Measurements from ENCODE around the gene APLP2. TPM values are rescaled to one million over a fixed set of nuclear protein-coding genes. Genes with fewer than 3 reads are reported as not detected.

APLP2 gene
- total and polyA plus RNA-seq, 2 experiments from 2014 or later, result 322 to 362 TPM

DNA sequence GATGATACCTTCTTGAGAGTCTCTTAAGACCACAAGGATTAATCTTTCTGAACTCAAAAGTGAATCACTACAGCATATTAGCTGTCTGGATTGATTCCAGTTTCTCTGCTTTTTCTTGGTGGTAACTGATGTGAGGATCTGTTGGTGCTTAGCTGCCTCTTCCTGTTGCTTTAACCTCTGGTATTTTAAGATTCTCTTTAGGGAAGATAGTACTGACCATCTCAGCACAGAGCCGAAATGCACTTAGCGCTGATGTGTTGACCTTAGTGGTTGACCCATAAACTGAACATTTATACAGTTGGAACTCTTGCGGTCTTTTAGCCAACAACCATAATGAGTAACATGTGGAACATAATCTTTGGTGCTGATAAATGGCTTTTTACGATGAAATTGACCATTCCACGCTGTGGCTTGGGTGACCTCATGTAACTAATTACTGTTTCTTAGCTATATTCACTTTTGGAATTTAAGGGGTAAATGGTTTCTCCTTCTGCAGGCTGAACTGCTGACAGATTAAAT is 33.7 kb downstream of the APLP2 start (continued):
- TF ChIP-seq EZH2 (IDR thresholded peaks at IDR 0.05; ENCODE audit: low read depth, unreplicated experiment) (no peak), ZNF331 (CRISPR knock-in tag; IDR thresholded peaks at IDR 0.05; ENCODE audit: low read depth) (no peak), NANOG (IDR thresholded peaks at IDR 0.05; ENCODE audit: borderline replicate concordance) (no peak)
- TF ChIP-seq, protein P1, sequence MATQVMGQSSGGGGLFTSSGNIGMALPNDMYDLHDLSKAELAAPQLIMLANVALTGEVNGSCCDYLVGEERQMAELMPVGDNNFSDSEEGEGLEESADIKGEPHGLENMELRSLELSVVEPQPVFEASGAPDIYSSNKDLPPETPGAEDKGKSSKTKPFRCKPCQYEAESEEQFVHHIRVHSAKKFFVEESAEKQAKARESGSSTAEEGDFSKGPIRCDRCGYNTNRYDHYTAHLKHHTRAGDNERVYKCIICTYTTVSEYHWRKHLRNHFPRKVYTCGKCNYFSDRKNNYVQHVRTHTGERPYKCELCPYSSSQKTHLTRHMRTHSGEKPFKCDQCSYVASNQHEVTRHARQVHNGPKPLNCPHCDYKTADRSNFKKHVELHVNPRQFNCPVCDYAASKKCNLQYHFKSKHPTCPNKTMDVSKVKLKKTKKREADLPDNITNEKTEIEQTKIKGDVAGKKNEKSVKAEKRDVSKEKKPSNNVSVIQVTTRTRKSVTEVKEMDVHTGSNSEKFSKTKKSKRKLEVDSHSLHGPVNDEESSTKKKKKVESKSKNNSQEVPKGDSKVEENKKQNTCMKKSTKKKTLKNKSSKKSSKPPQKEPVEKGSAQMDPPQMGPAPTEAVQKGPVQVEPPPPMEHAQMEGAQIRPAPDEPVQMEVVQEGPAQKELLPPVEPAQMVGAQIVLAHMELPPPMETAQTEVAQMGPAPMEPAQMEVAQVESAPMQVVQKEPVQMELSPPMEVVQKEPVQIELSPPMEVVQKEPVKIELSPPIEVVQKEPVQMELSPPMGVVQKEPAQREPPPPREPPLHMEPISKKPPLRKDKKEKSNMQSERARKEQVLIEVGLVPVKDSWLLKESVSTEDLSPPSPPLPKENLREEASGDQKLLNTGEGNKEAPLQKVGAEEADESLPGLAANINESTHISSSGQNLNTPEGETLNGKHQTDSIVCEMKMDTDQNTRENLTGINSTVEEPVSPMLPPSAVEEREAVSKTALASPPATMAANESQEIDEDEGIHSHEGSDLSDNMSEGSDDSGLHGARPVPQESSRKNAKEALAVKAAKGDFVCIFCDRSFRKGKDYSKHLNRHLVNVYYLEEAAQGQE (IDR thresholded peaks at IDR 0.05; ENCODE audit: unreplicated experiment), result no peak
- TF ChIP-seq, protein P2, sequence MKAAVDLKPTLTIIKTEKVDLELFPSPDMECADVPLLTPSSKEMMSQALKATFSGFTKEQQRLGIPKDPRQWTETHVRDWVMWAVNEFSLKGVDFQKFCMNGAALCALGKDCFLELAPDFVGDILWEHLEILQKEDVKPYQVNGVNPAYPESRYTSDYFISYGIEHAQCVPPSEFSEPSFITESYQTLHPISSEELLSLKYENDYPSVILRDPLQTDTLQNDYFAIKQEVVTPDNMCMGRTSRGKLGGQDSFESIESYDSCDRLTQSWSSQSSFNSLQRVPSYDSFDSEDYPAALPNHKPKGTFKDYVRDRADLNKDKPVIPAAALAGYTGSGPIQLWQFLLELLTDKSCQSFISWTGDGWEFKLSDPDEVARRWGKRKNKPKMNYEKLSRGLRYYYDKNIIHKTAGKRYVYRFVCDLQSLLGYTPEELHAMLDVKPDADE (IDR thresholded peaks at IDR 0.05), result no peak

DNA sequence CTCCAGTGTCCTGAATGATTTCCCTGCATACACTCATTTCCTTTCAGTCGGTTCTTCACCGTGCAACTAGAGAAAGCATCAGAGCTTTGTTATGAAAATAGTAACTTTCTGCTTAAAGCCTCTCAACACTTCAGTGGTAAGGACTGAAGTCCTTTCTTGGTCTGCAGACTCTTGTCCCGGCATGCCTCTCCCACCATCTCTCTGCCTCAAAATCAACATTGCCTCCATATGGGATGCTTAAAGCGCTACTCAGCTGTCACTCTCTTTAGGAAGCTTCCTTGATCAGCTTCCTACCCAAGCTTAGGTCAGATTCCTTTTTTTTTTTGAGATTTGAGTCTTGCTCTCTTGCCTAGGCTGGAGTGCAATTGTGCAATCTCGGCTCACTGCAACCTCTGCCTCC is 36.7 kb downstream of the APLP2 start:
- Histone ChIP-seq H3K36me3 (ENCODE audit: insufficient read depth) (peaks cover 16% of the 10 kb centered on the region; the same call in 1 of the 2 replicates), H3K79me2 (replicated peaks; ENCODE audit: insufficient read depth) (peaks cover 87% of the 10 kb centered on the region), H3K9me2 (ENCODE audit: insufficient read depth) (peaks cover 3% of the 10 kb centered on the region; the same call in 1 of the 2 replicates), H4K20me1 (replicated peaks; ENCODE audit: insufficient read depth) (peaks cover 29% of the 10 kb centered on the region; the same call in 1 of the 2 replicates), H3K4me2 (no peak overlapping the region), H3K27ac (ENCODE audit: low read depth) (no peak overlapping the region; the same call in 1 of the 2 replicates), H3F3A (replicated peaks; ENCODE audit: low read depth) (no peaks in the 10 kb centered on the region), H3K4me1 (ENCODE audit: insufficient read depth) (peaks cover 25% of the 10 kb centered on the region), H3K4me3 (no peak overlapping the region), H3K27me3 (ENCODE audit: insufficient read depth) (no peaks in the 10 kb centered on the region), H2AFZ (no peak overlapping the region)
- no peak for DNase-seq (ENCODE audit: low spot score)
- Mint-ChIP-seq H3K9me3 (peaks cover 4% of the 10 kb centered on the region; the same call in 2 of the 3 replicates), H3K36me3 (ENCODE audit: low read depth) (peaks cover 38% of the 10 kb centered on the region), H3K27me3 (ENCODE audit: insufficient read depth, low read depth, poor library complexity) (peaks cover 4% of the 10 kb centered on the region), H3K4me1 (peaks cover 30% of the 10 kb centered on the region), H3K27ac (peak overlapping the region; percentile 29; the same call in 1 of the 2 replicates), H3K4me3 (no peak overlapping the region)
- ATAC-seq, result no peak
- TF ChIP-seq CTCF (conservative IDR thresholded peaks at IDR 0.05; ENCODE audit: low read depth in 2 of 2) (no peak), NANOG (IDR thresholded peaks at IDR 0.05; ENCODE audit: borderline replicate concordance) (no peak), CREB1 (CRISPR knock-in tag; IDR thresholded peaks at IDR 0.05; ENCODE audit: low read depth) (no peak)
- TF ChIP-seq, protein P3, sequence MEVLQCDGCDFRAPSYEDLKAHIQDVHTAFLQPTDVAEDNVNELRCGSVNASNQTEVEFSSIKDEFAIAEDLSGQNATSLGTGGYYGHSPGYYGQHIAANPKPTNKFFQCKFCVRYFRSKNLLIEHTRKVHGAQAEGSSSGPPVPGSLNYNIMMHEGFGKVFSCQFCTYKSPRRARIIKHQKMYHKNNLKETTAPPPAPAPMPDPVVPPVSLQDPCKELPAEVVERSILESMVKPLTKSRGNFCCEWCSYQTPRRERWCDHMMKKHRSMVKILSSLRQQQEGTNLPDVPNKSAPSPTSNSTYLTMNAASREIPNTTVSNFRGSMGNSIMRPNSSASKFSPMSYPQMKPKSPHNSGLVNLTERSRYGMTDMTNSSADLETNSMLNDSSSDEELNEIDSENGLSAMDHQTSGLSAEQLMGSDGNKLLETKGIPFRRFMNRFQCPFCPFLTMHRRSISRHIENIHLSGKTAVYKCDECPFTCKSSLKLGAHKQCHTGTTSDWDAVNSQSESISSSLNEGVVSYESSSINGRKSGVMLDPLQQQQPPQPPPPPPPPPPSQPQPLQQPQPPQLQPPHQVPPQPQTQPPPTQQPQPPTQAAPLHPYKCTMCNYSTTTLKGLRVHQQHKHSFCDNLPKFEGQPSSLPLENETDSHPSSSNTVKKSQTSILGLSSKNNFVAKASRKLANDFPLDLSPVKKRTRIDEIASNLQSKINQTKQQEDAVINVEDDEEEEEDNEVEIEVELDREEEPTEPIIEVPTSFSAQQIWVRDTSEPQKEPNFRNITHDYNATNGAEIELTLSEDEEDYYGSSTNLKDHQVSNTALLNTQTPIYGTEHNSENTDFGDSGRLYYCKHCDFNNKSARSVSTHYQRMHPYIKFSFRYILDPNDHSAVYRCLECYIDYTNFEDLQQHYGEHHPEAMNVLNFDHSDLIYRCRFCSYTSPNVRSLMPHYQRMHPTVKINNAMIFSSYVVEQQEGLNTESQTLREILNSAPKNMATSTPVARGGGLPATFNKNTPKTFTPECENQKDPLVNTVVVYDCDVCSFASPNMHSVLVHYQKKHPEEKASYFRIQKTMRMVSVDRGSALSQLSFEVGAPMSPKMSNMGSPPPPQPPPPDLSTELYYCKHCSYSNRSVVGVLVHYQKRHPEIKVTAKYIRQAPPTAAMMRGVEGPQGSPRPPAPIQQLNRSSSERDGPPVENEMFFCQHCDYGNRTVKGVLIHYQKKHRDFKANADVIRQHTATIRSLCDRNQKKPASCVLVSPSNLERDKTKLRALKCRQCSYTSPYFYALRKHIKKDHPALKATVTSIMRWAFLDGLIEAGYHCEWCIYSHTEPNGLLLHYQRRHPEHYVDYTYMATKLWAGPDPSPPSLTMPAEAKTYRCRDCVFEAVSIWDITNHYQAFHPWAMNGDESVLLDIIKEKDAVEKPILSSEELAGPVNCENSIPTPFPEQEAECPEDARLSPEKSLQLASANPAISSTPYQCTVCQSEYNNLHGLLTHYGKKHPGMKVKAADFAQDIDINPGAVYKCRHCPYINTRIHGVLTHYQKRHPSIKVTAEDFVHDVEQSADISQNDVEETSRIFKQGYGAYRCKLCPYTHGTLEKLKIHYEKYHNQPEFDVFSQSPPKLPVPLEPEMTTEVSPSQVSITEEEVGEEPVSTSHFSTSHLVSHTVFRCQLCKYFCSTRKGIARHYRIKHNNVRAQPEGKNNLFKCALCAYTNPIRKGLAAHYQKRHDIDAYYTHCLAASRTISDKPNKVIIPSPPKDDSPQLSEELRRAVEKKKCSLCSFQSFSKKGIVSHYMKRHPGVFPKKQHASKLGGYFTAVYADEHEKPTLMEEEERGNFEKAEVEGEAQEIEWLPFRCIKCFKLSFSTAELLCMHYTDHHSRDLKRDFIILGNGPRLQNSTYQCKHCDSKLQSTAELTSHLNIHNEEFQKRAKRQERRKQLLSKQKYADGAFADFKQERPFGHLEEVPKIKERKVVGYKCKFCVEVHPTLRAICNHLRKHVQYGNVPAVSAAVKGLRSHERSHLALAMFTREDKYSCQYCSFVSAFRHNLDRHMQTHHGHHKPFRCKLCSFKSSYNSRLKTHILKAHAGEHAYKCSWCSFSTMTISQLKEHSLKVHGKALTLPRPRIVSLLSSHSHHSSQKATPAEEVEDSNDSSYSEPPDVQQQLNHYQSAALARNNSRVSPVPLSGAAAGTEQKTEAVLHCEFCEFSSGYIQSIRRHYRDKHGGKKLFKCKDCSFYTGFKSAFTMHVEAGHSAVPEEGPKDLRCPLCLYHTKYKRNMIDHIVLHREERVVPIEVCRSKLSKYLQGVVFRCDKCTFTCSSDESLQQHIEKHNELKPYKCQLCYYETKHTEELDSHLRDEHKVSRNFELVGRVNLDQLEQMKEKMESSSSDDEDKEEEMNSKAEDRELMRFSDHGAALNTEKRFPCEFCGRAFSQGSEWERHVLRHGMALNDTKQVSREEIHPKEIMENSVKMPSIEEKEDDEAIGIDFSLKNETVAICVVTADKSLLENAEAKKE (CRISPR knock-in tag; IDR thresholded peaks at IDR 0.05), result no peak

All from GM23338 (cell line).